ENCODE data around the gene NEU2. TPM values are rescaled to one million over a fixed set of nuclear protein-coding genes. Genes with fewer than 3 reads are reported as not detected.

Gene NEU2
- total and polyA plus RNA-seq, 2 of the 13 experiments (the other 11 are each of a cell fraction or from before 2014, with no cell fraction given) = not detected

DNA sequence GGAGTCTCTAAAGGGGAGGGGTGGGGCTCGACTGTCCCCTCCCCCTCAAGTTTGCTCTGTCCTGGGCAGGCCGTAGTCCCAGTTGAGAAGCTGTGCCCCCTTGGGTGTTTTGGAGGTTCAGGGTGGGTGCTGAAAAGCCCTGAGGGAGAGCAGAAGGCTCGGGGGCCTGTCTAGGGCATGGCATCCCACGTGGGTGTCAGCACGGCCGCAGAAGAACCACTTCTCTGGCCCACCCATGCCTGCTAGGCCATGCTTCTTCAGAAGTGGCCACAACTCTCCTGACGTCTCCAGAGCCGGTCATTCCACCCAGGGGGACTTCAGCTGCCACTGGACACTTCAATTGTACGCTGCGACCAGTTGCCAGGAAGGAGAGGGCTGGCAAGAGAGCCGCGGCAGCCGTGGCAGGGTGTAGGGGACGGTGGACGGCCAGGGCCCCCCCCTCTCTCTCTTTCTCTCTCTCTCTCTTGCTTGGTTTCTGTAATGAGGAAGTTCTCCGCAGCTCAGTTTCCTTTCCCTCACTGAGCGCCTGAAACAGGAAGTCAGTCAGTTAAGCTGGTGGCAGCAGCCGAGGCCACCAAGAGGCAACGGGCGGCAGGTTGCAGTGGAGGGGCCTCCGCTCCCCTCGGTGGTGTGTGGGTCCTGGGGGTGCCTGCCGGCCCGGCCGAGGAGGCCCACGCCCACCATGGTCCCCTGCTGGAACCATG lies 27.5 kb downstream of the NEU2 start, which contains the start of gene INPP5D (continued):
- TF ChIP-seq THAP7 (CRISPR knock-in tag; IDR thresholded peaks at IDR 0.05) (no peak), ZNF354B (CRISPR knock-in tag; IDR thresholded peaks at IDR 0.05) (no peak), ERF (CRISPR knock-in tag; IDR thresholded peaks at IDR 0.05) (peak; percentile 32), SP4 (CRISPR knock-in tag; IDR thresholded peaks at IDR 0.05) (0 out of 2 replicates have a peak, but pooled peaks have one; percentile 22), ZNF232 (CRISPR knock-in tag; IDR thresholded peaks at IDR 0.05; ENCODE audit: borderline replicate concordance) (0 out of 2 replicates have a peak, but pooled peaks have one; percentile 47), KDM2A (CRISPR knock-in tag; IDR thresholded peaks at IDR 0.05; ENCODE audit: borderline replicate concordance, low read depth) (peak; percentile 74; the same call in 1 of the 2 replicates), SMC3 (IDR thresholded peaks at IDR 0.05; ENCODE audit: low read length) (no peak; the same call in 1 of the 2 replicates), ZNF121 (CRISPR knock-in tag; IDR thresholded peaks at IDR 0.05) (no peak), E2F5 (CRISPR knock-in tag; conservative IDR thresholded peaks at IDR 0.05) (no peak), ZNF234 (CRISPR knock-in tag; conservative IDR thresholded peaks at IDR 0.05) (no peak), SKI (IDR thresholded peaks at IDR 0.05; ENCODE audit: partially characterized antibody) (no peak), NAIF1 (CRISPR knock-in tag; IDR thresholded peaks at IDR 0.05; ENCODE audit: borderline replicate concordance) (no peak), TBP (CRISPR knock-in tag; IDR thresholded peaks at IDR 0.05) (no peak), EHMT2 (IDR thresholded peaks at IDR 0.05; ENCODE audit: borderline replicate concordance, low read depth, low read length) (no peak), PATZ1 (CRISPR knock-in tag; IDR thresholded peaks at IDR 0.05) (peak; percentile 93), SRSF9 (IDR thresholded peaks at IDR 0.05; ENCODE audit: borderline replicate concordance, insufficient read depth, low read depth, low read length, poor library complexity, severe bottlenecking) (no peak), ZXDC (CRISPR knock-in tag; IDR thresholded peaks at IDR 0.05) (no peak), ZNF775 (CRISPR knock-in tag; IDR thresholded peaks at IDR 0.05; ENCODE audit: borderline replicate concordance) (no peak), TBL1XR1 (IDR thresholded peaks at IDR 0.05; ENCODE audit: borderline replicate concordance, low read length, partially characterized antibody) (no peak), MXD3 (CRISPR knock-in tag; IDR thresholded peaks at IDR 0.05) (peak; percentile 16; the same call in 1 of the 2 replicates)
- TF ChIP-seq, protein P1, sequence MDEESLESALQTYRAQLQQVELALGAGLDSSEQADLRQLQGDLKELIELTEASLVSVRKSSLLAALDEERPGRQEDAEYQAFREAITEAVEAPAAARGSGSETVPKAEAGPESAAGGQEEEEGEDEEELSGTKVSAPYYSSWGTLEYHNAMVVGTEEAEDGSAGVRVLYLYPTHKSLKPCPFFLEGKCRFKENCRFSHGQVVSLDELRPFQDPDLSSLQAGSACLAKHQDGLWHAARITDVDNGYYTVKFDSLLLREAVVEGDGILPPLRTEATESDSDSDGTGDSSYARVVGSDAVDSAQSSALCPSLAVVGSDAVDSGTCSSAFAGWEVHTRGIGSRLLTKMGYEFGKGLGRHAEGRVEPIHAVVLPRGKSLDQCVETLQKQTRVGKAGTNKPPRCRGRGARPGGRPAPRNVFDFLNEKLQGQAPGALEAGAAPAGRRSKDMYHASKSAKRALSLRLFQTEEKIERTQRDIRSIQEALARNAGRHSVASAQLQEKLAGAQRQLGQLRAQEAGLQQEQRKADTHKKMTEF (CRISPR knock-in tag; IDR thresholded peaks at IDR 0.05) = peak; percentile 72

All from HepG2 (cell line).